K562 (cell line): ENCODE data around the gene ARID3C.

Experiments
- GABPB2 ChIP-seq: fragments of 250-450 bp; sonication (Bioruptor Pico); conservative IDR thresholded peaks from 2 replicates; pipeline ENCODE4 v1.5.1; 2021; ENCODE audit warnings: mild to moderate bottlenecking
- IRF9 ChIP-seq: fragments of 450-650 bp; IDR thresholded peaks from 2 replicates; pipeline ENCODE4 v1.6.1; 2016; ENCODE audit warnings: missing biosample characterization, missing genetic modification characterization
- POLR2AphosphoS5 ChIP-seq: IDR thresholded peaks from 2 replicates; pipeline ENCODE4 v1.6.1; 2011; ENCODE audit warnings: mild to moderate bottlenecking, low read depth, low read length, moderate library complexity; ENCODE audit not compliant: control insufficient read depth, insufficient read depth
- RBM22 ChIP-seq: fragments of 200-400 bp; formaldehyde crosslinking; IDR thresholded peaks from 2 replicates; pipeline ENCODE4 v1.6.1; 2018; ENCODE audit warnings: low read length, low read depth; ENCODE audit not compliant: poor library complexity, severe bottlenecking
- ZNF253 ChIP-seq: fragments of 250-450 bp; sonication (Bioruptor Pico); conservative IDR thresholded peaks from 2 replicates; pipeline ENCODE4 v1.6.1; 2021; ENCODE audit warnings: mild to moderate bottlenecking
- TF ChIP-seq, protein P1 (sequence below), 2 experiments: fragments of 450-650 bp; formaldehyde crosslinking in 1 of 2; IDR thresholded peaks; 2 replicates each; pipeline versions ENCODE4 v1.4.0 to v1.6.1; 2014 to 2020; ENCODE audit warnings: mild to moderate bottlenecking in 2 of 2, borderline replicate concordance in 1 of 2, low read depth in 1 of 2
- TF ChIP-seq, protein P2 (sequence below), 3 experiments: IDR thresholded peaks in 2 of 3; conservative IDR thresholded peaks in 1 of 3; 2 replicates each; pipeline ENCODE4 v1.5.1; 2011 to 2012; ENCODE audit warnings: low read length in 3 of 3, mild to moderate bottlenecking in 3 of 3, control low read depth in 2 of 3, improper control_type of control experiment in 1 of 3, inconsistent platforms in 1 of 3, low read depth in 1 of 3, mixed read lengths in 1 of 3, moderate library complexity in 1 of 3; ENCODE audit not compliant: insufficient read depth in 2 of 3

- TF ChIP-seq IRF9 (tag) (no peak), RBM22 (no peak), ZNF253 (CRISPR knock-in tag) (no peak), POLR2AphosphoS5 (no peak), GABPB2 (CRISPR knock-in tag) (no peak)
- TF ChIP-seq, protein P1, sequence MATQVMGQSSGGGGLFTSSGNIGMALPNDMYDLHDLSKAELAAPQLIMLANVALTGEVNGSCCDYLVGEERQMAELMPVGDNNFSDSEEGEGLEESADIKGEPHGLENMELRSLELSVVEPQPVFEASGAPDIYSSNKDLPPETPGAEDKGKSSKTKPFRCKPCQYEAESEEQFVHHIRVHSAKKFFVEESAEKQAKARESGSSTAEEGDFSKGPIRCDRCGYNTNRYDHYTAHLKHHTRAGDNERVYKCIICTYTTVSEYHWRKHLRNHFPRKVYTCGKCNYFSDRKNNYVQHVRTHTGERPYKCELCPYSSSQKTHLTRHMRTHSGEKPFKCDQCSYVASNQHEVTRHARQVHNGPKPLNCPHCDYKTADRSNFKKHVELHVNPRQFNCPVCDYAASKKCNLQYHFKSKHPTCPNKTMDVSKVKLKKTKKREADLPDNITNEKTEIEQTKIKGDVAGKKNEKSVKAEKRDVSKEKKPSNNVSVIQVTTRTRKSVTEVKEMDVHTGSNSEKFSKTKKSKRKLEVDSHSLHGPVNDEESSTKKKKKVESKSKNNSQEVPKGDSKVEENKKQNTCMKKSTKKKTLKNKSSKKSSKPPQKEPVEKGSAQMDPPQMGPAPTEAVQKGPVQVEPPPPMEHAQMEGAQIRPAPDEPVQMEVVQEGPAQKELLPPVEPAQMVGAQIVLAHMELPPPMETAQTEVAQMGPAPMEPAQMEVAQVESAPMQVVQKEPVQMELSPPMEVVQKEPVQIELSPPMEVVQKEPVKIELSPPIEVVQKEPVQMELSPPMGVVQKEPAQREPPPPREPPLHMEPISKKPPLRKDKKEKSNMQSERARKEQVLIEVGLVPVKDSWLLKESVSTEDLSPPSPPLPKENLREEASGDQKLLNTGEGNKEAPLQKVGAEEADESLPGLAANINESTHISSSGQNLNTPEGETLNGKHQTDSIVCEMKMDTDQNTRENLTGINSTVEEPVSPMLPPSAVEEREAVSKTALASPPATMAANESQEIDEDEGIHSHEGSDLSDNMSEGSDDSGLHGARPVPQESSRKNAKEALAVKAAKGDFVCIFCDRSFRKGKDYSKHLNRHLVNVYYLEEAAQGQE (IDR thresholded peaks at IDR 0.05; ENCODE audit: borderline replicate concordance), result no peak
- TF ChIP-seq, protein P1 (CRISPR knock-in tag; IDR thresholded peaks at IDR 0.05; ENCODE audit: low read depth), result no peak
- TF ChIP-seq, protein P2, sequence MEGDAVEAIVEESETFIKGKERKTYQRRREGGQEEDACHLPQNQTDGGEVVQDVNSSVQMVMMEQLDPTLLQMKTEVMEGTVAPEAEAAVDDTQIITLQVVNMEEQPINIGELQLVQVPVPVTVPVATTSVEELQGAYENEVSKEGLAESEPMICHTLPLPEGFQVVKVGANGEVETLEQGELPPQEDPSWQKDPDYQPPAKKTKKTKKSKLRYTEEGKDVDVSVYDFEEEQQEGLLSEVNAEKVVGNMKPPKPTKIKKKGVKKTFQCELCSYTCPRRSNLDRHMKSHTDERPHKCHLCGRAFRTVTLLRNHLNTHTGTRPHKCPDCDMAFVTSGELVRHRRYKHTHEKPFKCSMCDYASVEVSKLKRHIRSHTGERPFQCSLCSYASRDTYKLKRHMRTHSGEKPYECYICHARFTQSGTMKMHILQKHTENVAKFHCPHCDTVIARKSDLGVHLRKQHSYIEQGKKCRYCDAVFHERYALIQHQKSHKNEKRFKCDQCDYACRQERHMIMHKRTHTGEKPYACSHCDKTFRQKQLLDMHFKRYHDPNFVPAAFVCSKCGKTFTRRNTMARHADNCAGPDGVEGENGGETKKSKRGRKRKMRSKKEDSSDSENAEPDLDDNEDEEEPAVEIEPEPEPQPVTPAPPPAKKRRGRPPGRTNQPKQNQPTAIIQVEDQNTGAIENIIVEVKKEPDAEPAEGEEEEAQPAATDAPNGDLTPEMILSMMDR (IDR thresholded peaks at IDR 0.05 in 2 of 3, conservative IDR thresholded peaks at IDR 0.05 in 1 of 3; ENCODE audit: insufficient read depth in 2 of 3, low read depth in 1 of 3, low read length in 3 of 3), result no peak
Observed at GRCh38 chr9:34671307-34671706, 42.4 kb upstream of the ARID3C start.
